DOHH2 (cell line): ENCODE data around the gene MFSD2B.

Experiments
- EZH2phosphoT487 ChIP-seq: fragments of 200-600 bp; sonication (generic); IDR thresholded peaks from 2 replicates; pipeline ENCODE4 v1.6.1; 2017; ENCODE audit warnings: borderline replicate concordance, mild to moderate bottlenecking, antibody characterized with exemption, low read length, moderate library complexity, mixed read lengths
- TF ChIP-seq, protein P1 (sequence below): fragments of 200-600 bp; sonication (generic); IDR thresholded peaks from one replicate; pipeline ENCODE4 v1.5.1; 2014; ENCODE audit warnings: antibody characterized with exemption, mild to moderate bottlenecking, low read depth, low read length; ENCODE audit not compliant: poor library complexity, severe bottlenecking

GRCh38 chr2:24020244-24020643 lies 10.4 kb downstream of the MFSD2B start:
- TF ChIP-seq, protein P1, sequence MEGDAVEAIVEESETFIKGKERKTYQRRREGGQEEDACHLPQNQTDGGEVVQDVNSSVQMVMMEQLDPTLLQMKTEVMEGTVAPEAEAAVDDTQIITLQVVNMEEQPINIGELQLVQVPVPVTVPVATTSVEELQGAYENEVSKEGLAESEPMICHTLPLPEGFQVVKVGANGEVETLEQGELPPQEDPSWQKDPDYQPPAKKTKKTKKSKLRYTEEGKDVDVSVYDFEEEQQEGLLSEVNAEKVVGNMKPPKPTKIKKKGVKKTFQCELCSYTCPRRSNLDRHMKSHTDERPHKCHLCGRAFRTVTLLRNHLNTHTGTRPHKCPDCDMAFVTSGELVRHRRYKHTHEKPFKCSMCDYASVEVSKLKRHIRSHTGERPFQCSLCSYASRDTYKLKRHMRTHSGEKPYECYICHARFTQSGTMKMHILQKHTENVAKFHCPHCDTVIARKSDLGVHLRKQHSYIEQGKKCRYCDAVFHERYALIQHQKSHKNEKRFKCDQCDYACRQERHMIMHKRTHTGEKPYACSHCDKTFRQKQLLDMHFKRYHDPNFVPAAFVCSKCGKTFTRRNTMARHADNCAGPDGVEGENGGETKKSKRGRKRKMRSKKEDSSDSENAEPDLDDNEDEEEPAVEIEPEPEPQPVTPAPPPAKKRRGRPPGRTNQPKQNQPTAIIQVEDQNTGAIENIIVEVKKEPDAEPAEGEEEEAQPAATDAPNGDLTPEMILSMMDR, result no peak
- no peak for TF ChIP-seq EZH2phosphoT487
